Measurements from ENCODE around the gene RSPRY1. TPM values are rescaled to one million over a fixed set of nuclear protein-coding genes. Genes with fewer than 3 reads are reported as not detected.

RSPRY1 gene
- total RNA-seq, 1 experiment from 2014 or later: 24.9 TPM

DNA sequence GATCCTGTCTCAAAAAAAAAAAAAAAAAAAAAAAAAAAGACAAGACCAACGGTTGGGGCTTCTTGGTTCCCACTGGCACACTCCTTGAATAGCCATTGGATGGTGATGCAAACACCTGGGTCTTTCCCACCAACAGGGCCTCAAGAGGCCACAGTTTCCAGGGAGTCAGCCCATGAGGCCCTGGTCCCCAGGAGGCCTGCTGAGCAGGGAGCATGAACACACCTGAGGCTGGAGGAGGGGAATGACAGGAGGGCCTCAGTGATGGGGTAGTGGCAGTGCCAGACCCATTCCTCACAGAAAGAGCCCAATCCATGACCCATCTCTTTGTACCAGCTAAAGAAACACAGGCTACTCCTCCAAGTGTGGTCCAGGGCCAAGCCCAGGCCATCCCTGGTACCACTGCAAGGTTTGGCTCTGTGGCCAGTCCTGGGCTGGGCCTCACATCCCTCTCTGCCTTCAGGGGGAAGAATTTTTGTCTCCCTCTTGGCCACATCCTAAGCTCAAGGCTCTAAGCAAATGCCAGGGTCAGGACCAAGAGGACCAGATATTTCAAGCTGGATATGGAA, 72.9 kb downstream of the RSPRY1 start:
- H3K4me2 ChIP-seq (ENCODE audit: low read length): no peak overlapping the region
- DNase-seq (ENCODE audit: low read depth, low spot score): no peak
- POLR2A ChIA-PET: no interaction called here

More for the DNA sequence above, 72.9 kb downstream of the RSPRY1 start:
- no TSS peak for BruUV-seq (replicated peaks)
- Histone ChIP-seq H3K27me3 (ENCODE audit: insufficient read depth, low read length) (no peaks in the 10 kb centered on the region), H2AFZ (ENCODE audit: low read depth, low read length, poor library complexity, severe bottlenecking) (no peak overlapping the region), H3K27ac (ENCODE audit: low read depth, low read length) (no peak overlapping the region), H3K9me3 (ENCODE audit: control insufficient read depth in 1 of 2, insufficient read depth in 1 of 2, low read depth in 1 of 2, low read length in 2 of 2) (no peaks in the 10 kb centered on the region), H3K9me2 (ENCODE audit: insufficient read depth) (no peaks in the 10 kb centered on the region), H3K4me1 (ENCODE audit: control insufficient read depth in 1 of 2, insufficient read depth in 2 of 2, low read length in 2 of 2) (peaks cover 0 to 8% of the 10 kb centered on the region in 2 experiments; a peak in 1 of 4 replicates), H3K36me3 (ENCODE audit: control insufficient read depth in 1 of 2, insufficient read depth in 2 of 2, low read length in 2 of 2) (no peaks in the 10 kb centered on the region), H3K9ac (ENCODE audit: low read length) (no peak overlapping the region), H3K4me3 (replicated peaks in 1 of 2; ENCODE audit: low read depth in 1 of 2, low read length in 2 of 2) (no peak overlapping the region), H3K79me2 (ENCODE audit: insufficient read depth, low read length) (no peaks in the 10 kb centered on the region), H4K20me1 (ENCODE audit: insufficient read depth) (no peaks in the 10 kb centered on the region)
- CTCF ChIA-PET: no interaction called here
- TF ChIP-seq CBX3 (IDR thresholded peaks at IDR 0.05; ENCODE audit: low read depth) (no peak), SRF (IDR thresholded peaks at IDR 0.05; ENCODE audit: low read depth) (no peak), JUND (IDR thresholded peaks at IDR 0.05) (no peak), POLR2A (IDR thresholded peaks at IDR 0.05; ENCODE audit: borderline replicate concordance, extremely low read depth, insufficient read depth, insufficient read length) (no peak), EZH2 (IDR thresholded peaks at IDR 0.05) (no peak), TCF7L2 (IDR thresholded peaks at IDR 0.05; ENCODE audit: borderline replicate concordance, extremely low read depth, insufficient read depth, insufficient read length) (no peak), ZNF274 (IDR thresholded peaks at IDR 0.05; ENCODE audit: low read depth, low read length) (no peak), ZFX (IDR thresholded peaks at IDR 0.05) (no peak), YY1 (IDR thresholded peaks at IDR 0.05; ENCODE audit: extremely low read depth, insufficient replicate concordance, low read depth, low read length) (no peak), EGR1 (IDR thresholded peaks at IDR 0.05; ENCODE audit: low read depth) (no peak), EZH2phosphoT487 (IDR thresholded peaks at IDR 0.05; ENCODE audit: borderline replicate concordance) (no peak), FOSL1 (IDR thresholded peaks at IDR 0.05; ENCODE audit: low read depth) (no peak), SIN3A (IDR thresholded peaks at IDR 0.05; ENCODE audit: low read depth) (no peak), CEBPB (IDR thresholded peaks at IDR 0.05; ENCODE audit: low read depth) (no peak)
- TF ChIP-seq, protein P1, sequence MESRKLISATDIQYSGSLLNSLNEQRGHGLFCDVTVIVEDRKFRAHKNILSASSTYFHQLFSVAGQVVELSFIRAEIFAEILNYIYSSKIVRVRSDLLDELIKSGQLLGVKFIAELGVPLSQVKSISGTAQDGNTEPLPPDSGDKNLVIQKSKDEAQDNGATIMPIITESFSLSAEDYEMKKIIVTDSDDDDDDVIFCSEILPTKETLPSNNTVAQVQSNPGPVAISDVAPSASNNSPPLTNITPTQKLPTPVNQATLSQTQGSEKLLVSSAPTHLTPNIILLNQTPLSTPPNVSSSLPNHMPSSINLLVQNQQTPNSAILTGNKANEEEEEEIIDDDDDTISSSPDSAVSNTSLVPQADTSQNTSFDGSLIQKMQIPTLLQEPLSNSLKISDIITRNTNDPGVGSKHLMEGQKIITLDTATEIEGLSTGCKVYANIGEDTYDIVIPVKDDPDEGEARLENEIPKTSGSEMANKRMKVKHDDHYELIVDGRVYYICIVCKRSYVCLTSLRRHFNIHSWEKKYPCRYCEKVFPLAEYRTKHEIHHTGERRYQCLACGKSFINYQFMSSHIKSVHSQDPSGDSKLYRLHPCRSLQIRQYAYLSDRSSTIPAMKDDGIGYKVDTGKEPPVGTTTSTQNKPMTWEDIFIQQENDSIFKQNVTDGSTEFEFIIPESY (IDR thresholded peaks at IDR 0.05; ENCODE audit: extremely low read depth, insufficient replicate concordance, low read length): no peak
- TF ChIP-seq, protein P2, sequence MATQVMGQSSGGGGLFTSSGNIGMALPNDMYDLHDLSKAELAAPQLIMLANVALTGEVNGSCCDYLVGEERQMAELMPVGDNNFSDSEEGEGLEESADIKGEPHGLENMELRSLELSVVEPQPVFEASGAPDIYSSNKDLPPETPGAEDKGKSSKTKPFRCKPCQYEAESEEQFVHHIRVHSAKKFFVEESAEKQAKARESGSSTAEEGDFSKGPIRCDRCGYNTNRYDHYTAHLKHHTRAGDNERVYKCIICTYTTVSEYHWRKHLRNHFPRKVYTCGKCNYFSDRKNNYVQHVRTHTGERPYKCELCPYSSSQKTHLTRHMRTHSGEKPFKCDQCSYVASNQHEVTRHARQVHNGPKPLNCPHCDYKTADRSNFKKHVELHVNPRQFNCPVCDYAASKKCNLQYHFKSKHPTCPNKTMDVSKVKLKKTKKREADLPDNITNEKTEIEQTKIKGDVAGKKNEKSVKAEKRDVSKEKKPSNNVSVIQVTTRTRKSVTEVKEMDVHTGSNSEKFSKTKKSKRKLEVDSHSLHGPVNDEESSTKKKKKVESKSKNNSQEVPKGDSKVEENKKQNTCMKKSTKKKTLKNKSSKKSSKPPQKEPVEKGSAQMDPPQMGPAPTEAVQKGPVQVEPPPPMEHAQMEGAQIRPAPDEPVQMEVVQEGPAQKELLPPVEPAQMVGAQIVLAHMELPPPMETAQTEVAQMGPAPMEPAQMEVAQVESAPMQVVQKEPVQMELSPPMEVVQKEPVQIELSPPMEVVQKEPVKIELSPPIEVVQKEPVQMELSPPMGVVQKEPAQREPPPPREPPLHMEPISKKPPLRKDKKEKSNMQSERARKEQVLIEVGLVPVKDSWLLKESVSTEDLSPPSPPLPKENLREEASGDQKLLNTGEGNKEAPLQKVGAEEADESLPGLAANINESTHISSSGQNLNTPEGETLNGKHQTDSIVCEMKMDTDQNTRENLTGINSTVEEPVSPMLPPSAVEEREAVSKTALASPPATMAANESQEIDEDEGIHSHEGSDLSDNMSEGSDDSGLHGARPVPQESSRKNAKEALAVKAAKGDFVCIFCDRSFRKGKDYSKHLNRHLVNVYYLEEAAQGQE (IDR thresholded peaks at IDR 0.05; ENCODE audit: low read depth): no peak
- RAD21 ChIA-PET (ENCODE audit: low non-redundant PET in 1 of 2, low total read pairs in 2 of 2, uncharacterized antibody in 2 of 2, unreplicated experiment in 2 of 2): no interaction called here
- ATAC-seq: 0 out of 2 replicates have a peak, but pooled peaks have one; percentile 26
- intact Hi-C loops (cut with micrococcal nuclease): no loop called here

All from HCT116 (cell line).